ENCODE data around the gene TUBGCP3. TPM values are rescaled to one million over a fixed set of nuclear protein-coding genes. Genes with fewer than 3 reads are reported as not detected.

TUBGCP3 gene
- total RNA-seq, 2 experiments from 2014 or later: 30.6 to 31.3 TPM

DNA sequence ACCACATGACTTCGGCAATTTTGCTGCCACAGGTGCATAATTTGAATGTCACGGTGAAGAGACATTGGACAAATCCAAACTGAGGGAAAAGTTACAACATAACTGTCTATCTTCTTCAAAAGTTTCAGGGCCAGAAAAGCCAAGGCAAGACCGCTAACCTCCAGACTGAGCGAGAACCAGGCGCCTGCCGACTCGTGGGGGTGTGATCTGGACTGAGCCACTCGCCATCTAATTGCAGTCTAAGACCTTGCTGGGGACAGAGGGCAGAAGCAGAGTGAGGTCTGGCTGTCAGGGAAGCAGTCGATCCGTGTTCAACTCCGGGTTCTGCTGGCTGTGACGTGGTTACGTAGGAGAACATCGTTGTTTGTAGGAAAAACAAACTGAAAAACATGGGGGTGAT lies 123.2 kb downstream of the TUBGCP3 start:
- no peaks in the 10 kb centered on the region for H3K36me3 Mint-ChIP-seq (ENCODE audit: low read depth)
- H3K9me3 ChIP-seq (ENCODE audit: control insufficient read depth in 1 of 2, insufficient read depth in 1 of 2, low read length in 2 of 2): peaks cover 7 to 22% of the 10 kb centered on the region in 2 experiments
- H3K27me3 ChIP-seq (ENCODE audit: control insufficient read depth in 1 of 2, insufficient read depth in 2 of 2, low read length in 2 of 2): no peaks in the 10 kb centered on the region
- peaks cover 13% of the 10 kb centered on the region for H3K27me3 Mint-ChIP-seq
- H3K4me1 ChIP-seq (ENCODE audit: insufficient read depth, low read length): no peaks in the 10 kb centered on the region
- no peak overlapping the region for H3K4me3 ChIP-seq (ENCODE audit: low read length)
- intact Hi-C loops (cut with DNase I, micrococcal nuclease): no loop called here
- no peaks in the 10 kb centered on the region for H3K36me3 ChIP-seq (ENCODE audit: insufficient read depth, low read length)
- ATAC-seq (ENCODE audit: poor library complexity) (no peak), DNase-seq (no peak)
- H3K27ac ChIP-seq (ENCODE audit: low read depth in 1 of 2, low read length in 2 of 2): no peak overlapping the region
- peaks cover 3% of the 10 kb centered on the region for H3K9me3 Mint-ChIP-seq
- CTCF ChIA-PET: no interaction called here
- H3K4me1 Mint-ChIP-seq (ENCODE audit: low read depth): no peaks in the 10 kb centered on the region
- no peak overlapping the region for H3K27ac Mint-ChIP-seq
- H3K4me3 Mint-ChIP-seq: no peak overlapping the region
- POLR2A ChIA-PET: no interaction called here
- TF ChIP-seq, protein P1, sequence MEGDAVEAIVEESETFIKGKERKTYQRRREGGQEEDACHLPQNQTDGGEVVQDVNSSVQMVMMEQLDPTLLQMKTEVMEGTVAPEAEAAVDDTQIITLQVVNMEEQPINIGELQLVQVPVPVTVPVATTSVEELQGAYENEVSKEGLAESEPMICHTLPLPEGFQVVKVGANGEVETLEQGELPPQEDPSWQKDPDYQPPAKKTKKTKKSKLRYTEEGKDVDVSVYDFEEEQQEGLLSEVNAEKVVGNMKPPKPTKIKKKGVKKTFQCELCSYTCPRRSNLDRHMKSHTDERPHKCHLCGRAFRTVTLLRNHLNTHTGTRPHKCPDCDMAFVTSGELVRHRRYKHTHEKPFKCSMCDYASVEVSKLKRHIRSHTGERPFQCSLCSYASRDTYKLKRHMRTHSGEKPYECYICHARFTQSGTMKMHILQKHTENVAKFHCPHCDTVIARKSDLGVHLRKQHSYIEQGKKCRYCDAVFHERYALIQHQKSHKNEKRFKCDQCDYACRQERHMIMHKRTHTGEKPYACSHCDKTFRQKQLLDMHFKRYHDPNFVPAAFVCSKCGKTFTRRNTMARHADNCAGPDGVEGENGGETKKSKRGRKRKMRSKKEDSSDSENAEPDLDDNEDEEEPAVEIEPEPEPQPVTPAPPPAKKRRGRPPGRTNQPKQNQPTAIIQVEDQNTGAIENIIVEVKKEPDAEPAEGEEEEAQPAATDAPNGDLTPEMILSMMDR (IDR thresholded peaks at IDR 0.05): no peak

DNA sequence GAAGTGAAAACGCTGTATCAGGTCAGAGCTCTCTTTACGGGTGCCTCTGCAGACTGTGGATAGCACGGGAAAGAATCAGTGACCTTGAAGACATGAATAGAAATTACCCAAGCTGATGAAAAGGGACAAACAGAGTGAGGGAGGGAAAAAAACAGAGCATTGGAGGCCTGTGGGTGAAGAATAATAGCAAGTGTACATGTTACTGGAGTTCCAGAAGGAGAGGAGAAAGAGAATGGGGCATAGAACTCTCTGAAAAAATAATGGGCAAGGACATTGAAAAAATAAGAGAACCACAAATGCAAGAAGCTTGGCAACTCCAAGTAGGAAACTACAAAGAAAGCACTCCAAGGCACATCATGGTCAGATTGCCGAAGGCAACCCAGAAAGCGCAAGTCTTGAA lies 125.5 kb downstream of the TUBGCP3 start:
- Histone ChIP-seq H3K27ac (ENCODE audit: low read depth in 1 of 2, low read length in 2 of 2) (no peak overlapping the region), H3K4me3 (ENCODE audit: low read length) (no peak overlapping the region), H3K9me3 (ENCODE audit: control insufficient read depth in 1 of 2, insufficient read depth in 1 of 2, low read length in 2 of 2) (peaks cover 7 to 25% of the 10 kb centered on the region in 2 experiments), H3K4me1 (ENCODE audit: insufficient read depth, low read length) (no peaks in the 10 kb centered on the region), H3K27me3 (ENCODE audit: control insufficient read depth in 1 of 2, insufficient read depth in 2 of 2, low read length in 2 of 2) (no peaks in the 10 kb centered on the region), H3K36me3 (ENCODE audit: insufficient read depth, low read length) (no peaks in the 10 kb centered on the region)
- no peak overlapping the region for H3K27ac Mint-ChIP-seq
- peaks cover 8% of the 10 kb centered on the region for H3K9me3 Mint-ChIP-seq
- H3K27me3 Mint-ChIP-seq: peaks cover 13% of the 10 kb centered on the region
- no peak overlapping the region for H3K4me3 Mint-ChIP-seq
- TF ChIP-seq, protein P1 (IDR thresholded peaks at IDR 0.05): no peak
- CTCF ChIA-PET: no interaction called here
- no peak for DNase-seq
- no peak for ATAC-seq (ENCODE audit: poor library complexity)
- intact Hi-C loops (cut with DNase I, micrococcal nuclease): no loop called here
- no peaks in the 10 kb centered on the region for H3K36me3 Mint-ChIP-seq (ENCODE audit: low read depth)
- POLR2A ChIA-PET: no interaction called here
- no peaks in the 10 kb centered on the region for H3K4me1 Mint-ChIP-seq (ENCODE audit: low read depth)

DNA sequence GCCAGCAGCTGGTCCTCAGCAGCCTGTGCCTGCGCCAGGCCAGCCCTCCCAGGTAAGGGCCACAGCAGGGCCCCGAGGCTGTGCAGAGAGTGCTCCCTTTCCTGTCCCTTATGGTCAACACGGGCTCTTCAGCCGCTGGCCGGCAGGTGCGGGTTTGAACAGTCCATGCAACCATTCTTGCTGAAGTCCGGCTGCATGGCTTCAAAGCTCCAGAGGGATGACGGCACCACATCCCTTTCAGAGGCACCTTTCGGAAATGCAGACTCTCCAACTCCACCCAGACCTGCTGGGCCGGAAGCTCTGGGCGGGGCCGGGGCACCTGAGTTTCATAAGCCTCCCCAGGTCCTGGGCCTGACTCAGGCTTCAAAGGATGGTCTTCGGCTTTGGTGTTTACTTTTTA lies 130.5 kb downstream of the TUBGCP3 start:
- no peaks in the 10 kb centered on the region for H3K4me1 ChIP-seq (ENCODE audit: insufficient read depth, low read length)
- H3K27ac ChIP-seq (ENCODE audit: low read depth in 1 of 2, low read length in 2 of 2): no peak overlapping the region
- no peak overlapping the region for H3K4me3 Mint-ChIP-seq
- H3K4me3 ChIP-seq (ENCODE audit: low read length): no peak overlapping the region
- H3K27me3 ChIP-seq (ENCODE audit: control insufficient read depth in 1 of 2, insufficient read depth in 2 of 2, low read length in 2 of 2): no peaks in the 10 kb centered on the region
- no peaks in the 10 kb centered on the region for H3K36me3 ChIP-seq (ENCODE audit: insufficient read depth, low read length)
- H3K27ac Mint-ChIP-seq: no peak overlapping the region
- peaks cover 6 to 56% of the 10 kb centered on the region in 2 experiments for H3K9me3 ChIP-seq (ENCODE audit: control insufficient read depth in 1 of 2, insufficient read depth in 1 of 2, low read length in 2 of 2)
- intact Hi-C loops (cut with DNase I, micrococcal nuclease): no loop called here
- peaks cover 11% of the 10 kb centered on the region for H3K27me3 Mint-ChIP-seq
- no peaks in the 10 kb centered on the region for H3K4me1 Mint-ChIP-seq (ENCODE audit: low read depth)
- ChIA-PET CTCF (no interaction called here), POLR2A (no interaction called here)
- no peak for ATAC-seq (ENCODE audit: poor library complexity)
- H3K36me3 Mint-ChIP-seq (ENCODE audit: low read depth): no peaks in the 10 kb centered on the region
- TF ChIP-seq, protein P1 (IDR thresholded peaks at IDR 0.05): no peak
- no peak for DNase-seq
- peaks cover 8% of the 10 kb centered on the region for H3K9me3 Mint-ChIP-seq
